WTC11 (cell line): Measurements from ENCODE around the gene TRMT6.

Source experiments
- CBFB ChIP-seq: sonication (generic); formaldehyde crosslinking; IDR thresholded peaks from 2 replicates; pipeline ENCODE4 v1.8.1; 2022; ENCODE audit warnings: mild to moderate bottlenecking, low read depth, missing genetic modification reagents
- GRHL2 ChIP-seq: fragments of 250-450 bp; sonication (Bioruptor Pico); IDR thresholded peaks from 2 replicates; pipeline ENCODE4 v1.8.0; 2022; ENCODE audit warnings: mild to moderate bottlenecking, moderate library complexity; ENCODE audit not compliant: insufficient replicate concordance, severe bottlenecking
- HMGXB4 ChIP-seq: sonication (generic); formaldehyde crosslinking; IDR thresholded peaks from 2 replicates; pipeline ENCODE4 v1.8.1; 2023; ENCODE audit warnings: mild to moderate bottlenecking, moderate library complexity, missing genetic modification reagents
- JAZF1 ChIP-seq: fragments of 250-450 bp; sonication (Bioruptor Pico); IDR thresholded peaks from 2 replicates; pipeline ENCODE4 v1.9.0; 2021; ENCODE audit warnings: moderate library complexity, mild to moderate bottlenecking, inconsistent platforms
- JUN ChIP-seq: sonication (generic); formaldehyde crosslinking; IDR thresholded peaks from 2 replicates; pipeline ENCODE4 v1.8.0; 2023; ENCODE audit warnings: mild to moderate bottlenecking, missing genetic modification reagents
- KAT7 ChIP-seq: sonication (generic); formaldehyde crosslinking; IDR thresholded peaks from 2 replicates; pipeline ENCODE4 v1.8.1; 2023; ENCODE audit warnings: missing genetic modification reagents, mild to moderate bottlenecking, borderline replicate concordance
- NR3C1 ChIP-seq: sonication (generic); formaldehyde crosslinking; conservative IDR thresholded peaks from 2 replicates; pipeline ENCODE4 v1.8.1; 2023; ENCODE audit warnings: low read depth, mild to moderate bottlenecking, missing genetic modification reagents
- TEAD4 ChIP-seq: sonication (generic); formaldehyde crosslinking; IDR thresholded peaks from 2 replicates; pipeline ENCODE4 v1.8.0; 2022; ENCODE audit warnings: mild to moderate bottlenecking, missing genetic modification reagents
- TF ChIP-seq, protein P1 (sequence below): fragments of 200-600 bp; IDR thresholded peaks from 2 replicates; pipeline ENCODE4 v1.8.0; 2022; ENCODE audit warnings: antibody characterized with exemption
- TF ChIP-seq, protein P2 (sequence below): sonication (generic); formaldehyde crosslinking; IDR thresholded peaks from 2 replicates; pipeline ENCODE4 v1.8.0; 2022; ENCODE audit warnings: mild to moderate bottlenecking, missing genetic modification reagents
- TF ChIP-seq, protein P3 (sequence below): sonication (generic); formaldehyde crosslinking; IDR thresholded peaks from 2 replicates; pipeline ENCODE4 v1.8.0; 2022; ENCODE audit warnings: mild to moderate bottlenecking, missing genetic modification reagents
- TF ChIP-seq, protein P4 (sequence below): sonication (generic); formaldehyde crosslinking; IDR thresholded peaks from 2 replicates; pipeline ENCODE4 v1.8.1; 2023; ENCODE audit warnings: mild to moderate bottlenecking, missing genetic modification reagents
- TF ChIP-seq, protein P5 (sequence below): sonication (generic); formaldehyde crosslinking; conservative IDR thresholded peaks from 2 replicates; pipeline ENCODE4 v1.8.1; 2023; ENCODE audit warnings: mild to moderate bottlenecking, low read depth, missing genetic modification reagents, moderate library complexity

GRCh38 chr20:5996765-5997164 lies 46.4 kb upstream of the TRMT6 start:
- TF ChIP-seq, protein P1, sequence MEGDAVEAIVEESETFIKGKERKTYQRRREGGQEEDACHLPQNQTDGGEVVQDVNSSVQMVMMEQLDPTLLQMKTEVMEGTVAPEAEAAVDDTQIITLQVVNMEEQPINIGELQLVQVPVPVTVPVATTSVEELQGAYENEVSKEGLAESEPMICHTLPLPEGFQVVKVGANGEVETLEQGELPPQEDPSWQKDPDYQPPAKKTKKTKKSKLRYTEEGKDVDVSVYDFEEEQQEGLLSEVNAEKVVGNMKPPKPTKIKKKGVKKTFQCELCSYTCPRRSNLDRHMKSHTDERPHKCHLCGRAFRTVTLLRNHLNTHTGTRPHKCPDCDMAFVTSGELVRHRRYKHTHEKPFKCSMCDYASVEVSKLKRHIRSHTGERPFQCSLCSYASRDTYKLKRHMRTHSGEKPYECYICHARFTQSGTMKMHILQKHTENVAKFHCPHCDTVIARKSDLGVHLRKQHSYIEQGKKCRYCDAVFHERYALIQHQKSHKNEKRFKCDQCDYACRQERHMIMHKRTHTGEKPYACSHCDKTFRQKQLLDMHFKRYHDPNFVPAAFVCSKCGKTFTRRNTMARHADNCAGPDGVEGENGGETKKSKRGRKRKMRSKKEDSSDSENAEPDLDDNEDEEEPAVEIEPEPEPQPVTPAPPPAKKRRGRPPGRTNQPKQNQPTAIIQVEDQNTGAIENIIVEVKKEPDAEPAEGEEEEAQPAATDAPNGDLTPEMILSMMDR, result no peak
- TF ChIP-seq GRHL2 (no peak), KAT7 (CRISPR knock-in tag) (no peak), NR3C1 (no peak), TEAD4 (no peak), CBFB (CRISPR knock-in tag) (no peak), JAZF1 (no peak), HMGXB4 (no peak), JUN (CRISPR knock-in tag) (no peak)
- TF ChIP-seq, protein P2, sequence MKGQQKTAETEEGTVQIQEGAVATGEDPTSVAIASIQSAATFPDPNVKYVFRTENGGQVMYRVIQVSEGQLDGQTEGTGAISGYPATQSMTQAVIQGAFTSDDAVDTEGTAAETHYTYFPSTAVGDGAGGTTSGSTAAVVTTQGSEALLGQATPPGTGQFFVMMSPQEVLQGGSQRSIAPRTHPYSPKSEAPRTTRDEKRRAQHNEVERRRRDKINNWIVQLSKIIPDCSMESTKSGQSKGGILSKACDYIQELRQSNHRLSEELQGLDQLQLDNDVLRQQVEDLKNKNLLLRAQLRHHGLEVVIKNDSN (CRISPR knock-in tag), result no peak
- TF ChIP-seq, protein P3, sequence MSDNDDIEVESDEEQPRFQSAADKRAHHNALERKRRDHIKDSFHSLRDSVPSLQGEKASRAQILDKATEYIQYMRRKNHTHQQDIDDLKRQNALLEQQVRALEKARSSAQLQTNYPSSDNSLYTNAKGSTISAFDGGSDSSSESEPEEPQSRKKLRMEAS, result no peak
- TF ChIP-seq, protein P4, sequence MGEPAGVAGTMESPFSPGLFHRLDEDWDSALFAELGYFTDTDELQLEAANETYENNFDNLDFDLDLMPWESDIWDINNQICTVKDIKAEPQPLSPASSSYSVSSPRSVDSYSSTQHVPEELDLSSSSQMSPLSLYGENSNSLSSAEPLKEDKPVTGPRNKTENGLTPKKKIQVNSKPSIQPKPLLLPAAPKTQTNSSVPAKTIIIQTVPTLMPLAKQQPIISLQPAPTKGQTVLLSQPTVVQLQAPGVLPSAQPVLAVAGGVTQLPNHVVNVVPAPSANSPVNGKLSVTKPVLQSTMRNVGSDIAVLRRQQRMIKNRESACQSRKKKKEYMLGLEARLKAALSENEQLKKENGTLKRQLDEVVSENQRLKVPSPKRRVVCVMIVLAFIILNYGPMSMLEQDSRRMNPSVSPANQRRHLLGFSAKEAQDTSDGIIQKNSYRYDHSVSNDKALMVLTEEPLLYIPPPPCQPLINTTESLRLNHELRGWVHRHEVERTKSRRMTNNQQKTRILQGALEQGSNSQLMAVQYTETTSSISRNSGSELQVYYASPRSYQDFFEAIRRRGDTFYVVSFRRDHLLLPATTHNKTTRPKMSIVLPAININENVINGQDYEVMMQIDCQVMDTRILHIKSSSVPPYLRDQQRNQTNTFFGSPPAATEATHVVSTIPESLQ (CRISPR knock-in tag), result no peak
- TF ChIP-seq, protein P5, sequence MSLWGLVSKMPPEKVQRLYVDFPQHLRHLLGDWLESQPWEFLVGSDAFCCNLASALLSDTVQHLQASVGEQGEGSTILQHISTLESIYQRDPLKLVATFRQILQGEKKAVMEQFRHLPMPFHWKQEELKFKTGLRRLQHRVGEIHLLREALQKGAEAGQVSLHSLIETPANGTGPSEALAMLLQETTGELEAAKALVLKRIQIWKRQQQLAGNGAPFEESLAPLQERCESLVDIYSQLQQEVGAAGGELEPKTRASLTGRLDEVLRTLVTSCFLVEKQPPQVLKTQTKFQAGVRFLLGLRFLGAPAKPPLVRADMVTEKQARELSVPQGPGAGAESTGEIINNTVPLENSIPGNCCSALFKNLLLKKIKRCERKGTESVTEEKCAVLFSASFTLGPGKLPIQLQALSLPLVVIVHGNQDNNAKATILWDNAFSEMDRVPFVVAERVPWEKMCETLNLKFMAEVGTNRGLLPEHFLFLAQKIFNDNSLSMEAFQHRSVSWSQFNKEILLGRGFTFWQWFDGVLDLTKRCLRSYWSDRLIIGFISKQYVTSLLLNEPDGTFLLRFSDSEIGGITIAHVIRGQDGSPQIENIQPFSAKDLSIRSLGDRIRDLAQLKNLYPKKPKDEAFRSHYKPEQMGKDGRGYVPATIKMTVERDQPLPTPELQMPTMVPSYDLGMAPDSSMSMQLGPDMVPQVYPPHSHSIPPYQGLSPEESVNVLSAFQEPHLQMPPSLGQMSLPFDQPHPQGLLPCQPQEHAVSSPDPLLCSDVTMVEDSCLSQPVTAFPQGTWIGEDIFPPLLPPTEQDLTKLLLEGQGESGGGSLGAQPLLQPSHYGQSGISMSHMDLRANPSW (CRISPR knock-in tag), result no peak
